ENCODE data around the gene BORCS5.
A peak's percentile ranks its signal among the peaks of the same experiment; 100 is the strongest.

Gene BORCS5

DNA sequence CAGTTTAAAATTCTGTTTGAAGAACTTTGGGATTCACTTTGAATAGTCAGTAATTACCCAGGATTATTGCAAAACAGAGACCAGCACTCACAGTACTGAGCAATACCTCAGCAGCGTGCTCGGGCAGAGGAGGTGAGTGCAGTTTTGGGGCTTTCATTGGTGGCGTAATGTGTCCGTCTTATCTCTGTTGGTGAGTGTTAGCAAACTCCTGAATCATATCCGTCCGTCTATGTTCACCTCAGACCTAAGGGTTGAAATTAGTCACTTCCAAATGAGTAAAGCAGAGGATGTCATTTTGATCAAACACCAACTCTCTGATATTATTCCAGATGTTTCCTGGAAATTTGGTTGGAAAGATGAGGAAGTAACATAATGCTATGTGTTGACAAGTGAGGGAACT, 82.8 kb downstream of the BORCS5 start:
- no peak for DNase-seq

DNA sequence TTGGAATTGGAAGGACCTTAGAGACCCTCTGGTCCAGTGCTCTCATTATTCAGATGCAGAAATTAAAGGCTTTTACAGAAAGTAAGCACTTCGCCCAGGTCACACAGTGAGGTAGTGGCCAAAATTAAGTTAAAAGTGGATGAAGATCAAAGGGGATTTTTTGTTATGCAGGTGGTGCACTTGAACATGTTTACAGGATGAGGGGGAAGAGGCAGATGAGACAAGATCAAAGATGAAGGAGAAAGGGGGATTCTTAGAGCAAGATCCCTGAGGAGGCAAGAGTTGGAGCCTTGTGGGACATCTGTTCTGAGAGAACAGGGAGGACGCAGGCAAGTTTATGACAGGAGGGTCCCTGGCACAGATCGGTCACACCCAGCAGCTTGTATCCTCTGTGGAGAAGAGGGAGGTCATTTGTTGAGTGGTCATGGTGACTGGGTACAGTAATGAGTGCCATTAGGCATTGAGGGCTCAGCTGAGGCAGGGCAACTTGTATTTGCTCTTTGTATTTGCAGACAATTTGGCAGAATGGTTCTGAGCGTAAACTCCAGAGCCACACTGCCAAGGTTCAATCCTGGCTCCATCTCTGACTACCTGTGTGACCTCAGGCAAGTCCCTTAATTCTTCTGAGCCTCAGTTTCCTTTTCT, 84.0 kb downstream of the BORCS5 start:
- DNase-seq = peak; percentile 82

DNA sequence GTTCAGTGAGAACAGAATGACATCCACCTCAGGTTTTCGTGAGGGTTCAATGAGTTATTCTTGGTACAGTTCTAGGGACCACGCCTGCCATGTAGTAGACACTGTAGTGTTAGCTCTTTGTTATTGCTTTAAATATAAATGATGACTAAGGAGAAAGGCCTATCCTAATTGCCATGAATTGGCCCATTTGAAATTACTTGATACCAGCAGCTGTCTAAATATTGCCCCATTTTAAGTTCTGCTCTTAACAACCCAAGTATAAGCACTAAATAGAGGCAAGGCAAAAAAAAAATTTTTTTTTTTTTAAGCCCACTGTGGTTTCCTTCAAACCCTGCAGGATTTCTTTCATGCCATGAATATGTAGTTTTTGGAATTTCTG, 84.5 kb downstream of the BORCS5 start:
- no peak for DNase-seq

DNA sequence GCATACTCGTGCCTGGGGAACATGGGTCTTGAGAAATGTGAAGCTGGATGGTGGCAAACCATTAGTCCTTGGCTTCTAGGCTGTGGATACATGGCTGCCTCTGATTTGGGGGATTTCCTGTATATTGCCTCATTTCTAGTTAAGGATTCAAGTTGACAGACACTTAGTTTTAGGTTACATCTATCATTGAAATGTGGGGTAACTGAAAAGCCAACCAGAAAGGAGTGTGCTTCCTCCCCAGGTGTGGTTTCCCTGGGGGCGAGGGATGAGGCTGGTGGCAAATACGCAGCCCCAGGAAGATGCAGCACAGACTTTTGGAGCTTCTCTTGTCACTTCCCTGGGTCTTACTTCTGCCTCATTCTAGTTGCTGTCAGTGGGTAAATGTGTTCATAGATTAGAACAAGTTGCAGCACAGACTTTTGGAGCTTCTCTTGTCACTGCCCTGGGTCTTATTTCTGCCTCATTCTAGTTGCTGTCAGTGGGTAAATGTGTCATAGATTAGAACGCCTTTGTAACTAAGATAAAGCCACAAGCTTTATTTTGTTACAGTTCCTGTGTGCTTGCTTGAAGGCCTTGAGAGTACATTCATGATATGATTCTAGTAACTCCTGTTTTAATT, 85.1 kb downstream of the BORCS5 start:
- no peak for DNase-seq

DNA sequence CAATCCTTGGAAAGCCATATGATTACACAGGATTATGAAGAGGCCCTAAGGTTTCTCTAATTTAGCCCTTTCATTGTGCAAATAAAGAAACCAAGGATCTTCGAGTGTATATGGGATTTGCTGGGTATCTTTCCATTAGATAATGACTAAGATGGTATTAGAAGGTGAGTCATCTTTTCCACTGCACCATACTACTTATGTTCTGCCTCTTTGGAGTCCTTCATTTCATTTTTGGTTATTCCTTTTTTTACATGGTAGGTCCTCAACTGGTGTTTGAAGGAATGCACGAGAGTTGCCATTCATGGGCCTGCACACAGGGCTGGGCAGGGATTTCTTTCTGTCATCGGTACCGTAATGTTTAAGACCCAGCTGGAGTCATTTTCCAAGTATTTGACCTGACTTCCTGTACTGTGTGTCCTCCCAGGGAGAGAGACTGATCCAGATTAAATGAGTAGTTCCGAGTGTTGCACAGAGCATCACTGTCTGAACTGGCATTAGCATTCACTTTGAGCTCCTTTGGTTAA, 85.7 kb downstream of the BORCS5 start:
- DNase-seq = no peak

DNA sequence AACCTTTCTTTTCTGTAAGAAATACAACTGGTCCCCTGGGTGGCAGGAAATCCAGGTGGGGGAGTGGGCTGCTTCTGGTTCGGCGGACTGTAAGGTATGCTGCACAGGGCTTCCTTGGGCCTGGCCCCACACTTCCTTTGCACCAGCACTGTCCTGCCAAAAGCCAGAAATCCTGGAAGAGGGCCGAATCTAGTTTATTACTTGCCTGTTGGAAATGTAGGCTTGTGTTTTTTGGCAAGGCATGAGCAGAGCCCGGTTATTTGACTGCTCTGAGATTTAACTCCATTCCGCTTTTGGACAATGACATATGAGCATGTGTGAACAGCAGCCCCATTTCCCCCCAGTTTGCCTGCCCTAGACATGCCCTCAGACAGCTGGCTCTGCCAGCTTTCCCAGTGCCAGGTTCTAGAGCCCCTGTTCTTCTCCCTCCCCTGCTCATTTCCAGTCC, 86.6 kb downstream of the BORCS5 start:
- no peak for DNase-seq

DNA sequence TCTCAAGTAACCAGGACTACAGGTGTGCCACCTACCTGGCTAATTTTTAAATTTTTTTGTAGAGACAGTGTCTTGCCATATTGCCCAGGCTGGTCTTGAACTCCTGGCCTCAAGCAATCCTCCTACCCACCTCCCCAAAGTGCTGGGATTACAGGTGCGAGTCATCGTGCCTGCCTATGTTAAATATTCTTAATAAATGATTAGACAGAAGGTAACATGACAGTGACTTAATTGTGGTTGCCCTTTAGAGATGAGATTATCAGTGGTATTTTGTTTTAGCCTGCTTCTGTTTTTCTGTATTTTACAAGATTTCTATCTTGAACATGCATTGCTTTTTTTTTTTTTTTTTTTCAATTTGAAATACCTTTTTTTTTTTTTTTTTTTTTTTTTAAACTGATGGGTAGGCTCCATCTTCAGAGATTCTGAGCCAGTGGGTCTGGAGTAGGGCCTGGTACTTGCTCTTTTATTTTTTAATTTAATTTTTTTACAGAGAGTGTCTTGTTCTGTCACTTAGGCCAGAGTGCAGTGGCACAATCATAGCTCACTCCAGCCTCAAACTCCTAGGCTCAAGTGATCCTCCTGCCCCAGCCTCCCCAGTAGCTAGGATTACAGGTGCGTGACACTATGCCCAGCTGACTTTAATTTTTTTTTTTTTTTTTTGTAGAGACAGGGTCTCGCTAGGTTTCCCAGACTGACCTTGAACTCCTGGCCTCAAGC, 88.4 kb downstream of the BORCS5 start:
- DNase-seq = no peak

DNA sequence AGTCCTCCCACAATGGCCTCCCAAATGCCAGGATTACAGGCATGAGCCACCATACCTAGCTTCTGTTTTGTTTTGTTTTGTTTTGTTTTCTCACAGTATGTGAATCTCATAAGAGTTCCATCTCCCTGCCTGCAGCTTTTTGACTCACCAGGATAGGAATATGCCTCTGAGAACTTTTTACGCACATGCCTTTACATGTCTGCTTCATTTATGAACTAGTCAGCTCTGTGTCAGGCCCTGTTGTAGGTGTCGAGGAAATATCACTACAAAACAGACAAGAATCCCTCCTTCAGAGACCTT, 89.0 kb downstream of the BORCS5 start:
- DNase-seq = no peak

DNA sequence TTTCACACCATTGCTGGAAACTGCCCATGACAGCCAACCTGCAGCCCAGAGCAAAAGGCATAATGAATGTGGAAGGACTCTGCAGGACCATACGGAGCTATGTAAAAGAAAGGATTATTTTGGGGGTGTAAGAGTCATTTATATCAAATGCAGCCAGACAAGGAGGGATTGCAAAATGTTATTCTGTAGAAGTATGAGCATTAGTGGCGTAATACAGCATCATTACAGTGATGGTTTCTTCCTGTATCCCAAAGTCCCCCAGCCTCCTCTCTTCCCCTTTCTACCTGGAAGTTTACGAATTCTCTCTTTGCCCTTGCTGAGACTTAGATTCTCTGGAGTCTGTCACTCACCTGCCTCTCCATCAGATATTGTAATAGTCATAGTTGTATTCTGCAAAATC, 89.9 kb downstream of the BORCS5 start:
- DNase-seq = no peak

DNA sequence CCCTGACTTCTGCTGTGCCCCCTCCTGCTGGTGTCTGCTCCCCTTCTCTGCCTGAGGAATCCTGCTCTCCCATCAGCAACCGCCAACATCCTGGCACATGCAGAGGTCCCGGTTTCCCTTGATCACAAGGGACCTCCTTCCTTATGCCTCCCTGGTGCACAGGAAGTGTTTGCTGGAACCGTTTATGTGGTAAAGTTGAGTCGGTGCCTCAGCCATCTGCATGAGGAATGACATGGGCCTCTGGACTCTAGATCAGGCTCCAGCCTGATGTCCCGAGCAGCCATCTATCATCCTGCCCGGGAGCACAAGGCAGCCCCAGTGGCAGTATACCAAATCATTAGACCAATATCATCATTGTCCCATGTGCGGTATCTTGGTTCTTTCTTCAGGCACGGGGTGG, 90.4 kb downstream of the BORCS5 start:
- no peak for DNase-seq

DNA sequence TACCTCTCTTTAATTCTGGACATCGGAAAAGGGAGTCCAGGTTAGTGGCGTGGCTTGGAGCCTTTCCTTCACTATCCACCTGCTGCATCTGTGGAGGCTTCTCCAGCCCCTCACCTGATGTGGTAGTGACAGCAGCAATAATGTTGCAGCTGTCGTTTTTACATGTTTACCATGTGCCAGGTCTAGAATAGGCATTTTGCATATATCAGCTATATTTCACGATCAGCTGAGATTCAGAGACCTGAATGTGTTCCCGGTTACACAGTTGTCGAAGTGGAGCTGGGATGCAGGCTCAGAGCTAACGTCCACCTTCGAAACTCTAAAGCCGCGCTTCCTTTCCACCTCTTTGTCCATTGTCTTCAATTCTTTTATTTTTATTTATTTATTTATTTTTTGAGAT, 91.0 kb downstream of the BORCS5 start:
- no peak for DNase-seq

DNA sequence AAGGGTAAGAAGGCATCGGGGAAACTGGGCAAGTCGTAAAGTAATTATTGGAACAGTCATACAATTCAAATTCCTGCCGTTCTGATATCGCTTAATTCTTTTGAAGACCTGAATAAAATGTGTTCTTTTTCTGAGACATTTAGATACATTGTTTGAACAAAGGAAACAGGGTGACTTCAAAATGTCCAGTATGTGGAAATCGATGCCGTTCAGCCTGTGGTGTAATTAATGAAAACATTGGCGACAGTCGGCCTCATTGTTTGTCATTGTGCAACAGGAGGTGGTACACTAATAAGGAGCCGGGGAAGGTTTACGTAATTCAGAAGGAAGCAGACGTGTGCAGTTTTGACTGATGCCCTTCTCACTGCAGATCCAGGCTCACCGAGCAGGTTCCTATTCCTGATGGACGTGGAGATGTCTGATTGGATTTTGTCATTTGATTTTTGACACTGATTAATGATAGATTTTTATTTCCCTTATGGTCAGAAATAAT, 92.7 kb downstream of the BORCS5 start:
- DNase-seq = peak; percentile 62

DNA sequence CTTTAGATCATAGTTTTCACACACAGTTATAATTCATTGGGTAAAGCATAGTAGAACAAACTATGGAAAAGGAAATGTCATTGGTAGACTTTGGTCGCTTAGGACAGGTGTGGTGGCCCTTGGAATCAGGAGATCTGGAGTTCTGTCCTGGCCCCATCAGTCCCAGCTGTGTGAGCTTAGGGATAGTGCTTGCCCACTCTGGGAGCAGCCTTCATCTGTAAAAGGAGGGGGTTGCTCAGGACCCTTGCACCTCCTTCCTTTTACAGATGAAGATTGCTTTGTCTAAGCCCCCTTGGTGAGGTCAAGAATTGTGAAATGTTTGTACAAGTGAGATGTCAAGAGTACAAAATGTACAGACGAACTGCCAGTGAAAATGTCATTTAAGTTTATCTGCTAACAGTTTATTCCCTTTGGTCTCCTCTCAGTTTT, 93.2 kb downstream of the BORCS5 start:
- DNase-seq = no peak

DNA sequence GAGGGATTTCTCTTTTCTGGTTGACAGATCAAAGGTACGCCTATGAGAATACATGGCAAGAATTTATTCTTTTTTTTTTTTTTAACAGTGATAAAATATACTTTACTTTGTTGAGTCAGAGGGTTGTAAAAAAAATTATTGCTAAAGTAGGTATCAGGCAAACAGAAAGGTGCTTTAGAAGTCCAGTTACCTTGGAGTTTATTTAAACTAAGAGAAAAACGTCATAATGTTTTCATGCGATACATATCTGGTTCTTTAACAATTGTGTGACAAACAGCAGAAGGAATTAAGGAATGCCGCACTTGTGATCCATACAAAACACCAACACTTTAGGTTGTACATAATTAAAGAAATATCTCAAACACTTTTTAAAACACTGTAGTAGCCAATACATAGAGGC, 94.2 kb downstream of the BORCS5 start:
- DNase-seq = no peak

DNA sequence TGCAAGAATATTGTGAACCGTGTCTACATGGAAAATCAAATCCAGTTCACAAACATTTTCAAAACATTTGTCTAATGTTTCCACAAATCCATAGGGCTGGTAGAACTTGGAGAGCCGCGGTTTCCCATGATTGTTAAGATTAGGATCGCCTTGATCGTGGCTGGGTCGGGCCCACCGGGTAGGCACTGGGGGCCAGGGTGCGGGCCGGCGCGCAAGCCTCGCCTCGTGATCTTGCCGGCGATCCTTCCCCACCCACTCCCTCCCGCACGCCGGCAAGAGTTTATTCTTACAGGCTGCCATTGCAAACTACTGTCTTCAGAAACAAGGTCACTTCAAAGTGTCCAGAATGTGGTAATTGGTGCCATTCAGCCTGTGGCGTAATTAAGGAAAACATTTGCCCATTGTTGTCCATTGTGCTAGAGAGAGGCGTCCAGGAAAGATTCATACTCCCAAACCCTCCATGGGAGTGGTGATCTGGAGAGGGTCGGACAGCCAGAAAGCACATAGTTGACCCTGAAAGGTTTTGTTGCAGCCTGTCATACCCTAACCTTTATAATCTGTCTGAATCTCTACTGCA, 95.5 kb downstream of the BORCS5 start:
- no peak for DNase-seq

DNA sequence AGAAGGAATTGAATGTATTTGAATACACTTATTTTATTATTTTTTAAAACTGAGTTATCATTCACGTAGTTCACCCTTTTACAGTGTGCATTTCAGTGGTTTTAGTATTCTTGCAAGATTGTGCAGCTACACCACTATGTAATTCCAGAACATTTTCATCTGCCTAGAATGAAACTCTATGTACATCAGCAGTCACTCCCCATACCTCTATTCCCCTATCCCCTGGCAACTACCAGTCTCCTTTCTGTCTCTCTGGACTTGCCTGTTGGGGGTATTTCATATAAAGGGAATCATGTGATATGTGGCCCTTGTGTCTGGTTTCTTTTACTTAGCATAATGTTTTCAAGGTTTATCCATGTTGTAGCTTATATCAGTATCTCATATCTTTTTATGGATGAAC, 96.8 kb downstream of the BORCS5 start:
- DNase-seq = no peak

DNA sequence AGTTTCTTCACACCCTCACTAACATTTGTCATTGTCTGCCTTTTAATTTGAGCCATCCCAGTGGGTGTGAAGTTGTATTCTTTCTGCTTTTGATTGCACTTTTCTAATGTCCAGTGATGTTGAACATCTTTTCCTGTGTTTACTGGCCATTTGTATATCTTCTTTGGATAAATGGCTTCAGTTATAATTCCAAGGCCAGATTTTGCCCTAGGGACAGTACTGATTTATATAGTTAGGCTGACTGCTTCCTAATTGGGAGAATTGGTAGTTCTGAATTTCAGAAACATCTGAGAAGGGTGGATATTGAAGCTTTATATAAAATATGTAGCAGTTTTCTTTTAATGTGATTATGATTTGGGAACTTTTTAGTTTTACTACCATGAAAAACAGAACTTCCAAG, 97.4 kb downstream of the BORCS5 start:
- DNase-seq = no peak

DNA sequence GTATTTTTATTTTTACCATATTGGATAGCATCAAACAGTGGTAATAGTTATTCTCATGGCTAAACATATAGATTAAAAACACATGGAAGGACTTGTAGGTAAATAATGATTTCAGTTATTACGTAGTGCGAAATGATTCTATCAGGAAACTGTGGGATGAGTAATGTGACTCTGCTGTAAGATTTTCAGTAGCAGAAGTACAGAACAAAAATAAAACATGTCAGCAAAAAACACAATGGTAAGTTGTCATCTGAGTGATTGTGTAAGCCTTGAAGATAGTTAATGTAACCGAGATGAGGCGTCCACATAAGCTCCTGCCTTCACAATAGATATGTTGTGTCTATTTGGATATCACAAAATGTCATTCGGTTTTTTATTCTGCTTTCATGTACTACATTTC, 99.8 kb downstream of the BORCS5 start:
- DNase-seq = no peak

DNA sequence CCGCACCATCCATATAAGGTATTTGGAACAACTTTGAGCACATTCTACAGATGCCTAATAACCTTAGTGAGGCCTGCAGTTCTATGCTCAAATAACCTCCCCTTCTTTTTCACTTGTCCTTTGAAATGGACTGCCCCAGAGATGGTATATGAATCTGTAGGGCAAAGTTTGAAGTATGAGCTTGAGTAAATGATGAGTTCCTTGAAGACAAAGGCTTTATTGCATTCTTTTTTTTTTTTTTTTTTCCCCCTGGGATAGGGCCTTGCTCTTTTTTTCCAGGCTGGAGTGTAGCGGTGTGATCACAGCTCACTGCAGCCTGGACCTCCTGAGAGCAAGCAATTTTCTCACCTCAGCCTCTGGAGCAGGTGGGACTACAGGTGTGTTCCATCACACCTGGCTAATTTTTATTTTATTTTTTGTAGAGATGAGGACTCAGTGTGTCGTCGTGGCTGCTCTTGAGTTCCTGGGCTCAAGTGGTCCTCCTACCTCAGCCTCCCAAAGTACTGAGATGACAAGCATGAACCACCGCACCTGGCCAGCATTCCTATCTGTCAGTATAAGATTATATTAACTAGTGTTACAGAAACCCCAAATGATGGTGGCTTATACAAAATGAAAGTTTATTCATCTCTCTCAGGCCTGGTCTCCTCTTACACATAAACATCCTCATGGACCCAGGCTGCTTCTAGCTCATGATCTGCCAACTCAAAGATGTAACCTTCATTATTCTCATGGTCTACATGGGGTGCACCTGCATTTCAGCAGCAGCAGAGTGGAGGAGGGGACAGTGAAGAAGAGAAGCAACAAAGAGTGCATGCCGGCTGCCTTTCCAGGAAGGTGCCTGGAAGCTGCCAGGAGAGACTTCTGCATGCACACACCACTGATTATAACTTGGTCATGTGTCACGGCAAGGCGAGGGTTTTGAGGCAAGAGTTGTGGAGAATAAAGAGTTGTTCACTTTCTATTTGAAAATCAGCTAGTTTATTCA, 104.4 kb downstream of the BORCS5 start:
- DNase-seq = no peak

DNA sequence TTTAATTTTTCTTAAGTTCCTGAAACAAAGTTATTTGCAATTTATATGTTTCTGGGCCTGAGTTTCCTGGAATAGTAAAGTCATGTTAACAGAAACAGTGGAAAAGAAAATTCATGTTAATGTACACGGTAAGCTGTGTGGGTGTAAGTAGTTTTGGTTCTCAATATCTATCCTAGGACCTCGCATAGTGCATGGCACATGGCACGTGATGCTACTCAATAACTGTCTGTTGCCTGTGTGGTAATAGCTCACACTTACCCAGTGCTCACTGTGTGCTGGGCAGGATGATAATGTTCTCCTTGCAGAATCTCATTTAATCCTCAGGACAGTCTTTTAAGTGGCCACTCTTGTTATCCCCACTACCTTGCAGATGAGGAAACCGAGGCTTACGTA, 105.0 kb downstream of the BORCS5 start:
- DNase-seq = no peak

DNA sequence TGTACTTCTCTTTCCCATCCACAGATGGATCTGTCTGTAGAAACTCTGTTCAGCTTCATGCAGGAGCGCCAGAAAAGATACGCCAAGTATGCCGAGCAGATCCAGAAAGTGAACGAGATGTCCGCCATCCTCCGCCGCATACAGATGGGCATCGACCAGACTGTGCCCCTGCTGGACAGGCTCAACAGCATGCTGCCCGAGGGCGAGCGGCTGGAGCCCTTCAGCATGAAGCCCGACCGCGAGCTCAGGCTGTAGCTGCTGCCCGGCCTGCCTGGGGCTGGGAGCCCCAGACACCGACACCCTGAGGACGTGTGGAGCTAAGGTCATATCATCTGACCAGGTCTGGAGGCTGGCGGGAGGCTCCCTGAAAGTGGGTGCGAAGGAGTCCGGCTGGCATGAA, 108.6 kb downstream of the BORCS5 start:
- no peak for DNase-seq

DNA sequence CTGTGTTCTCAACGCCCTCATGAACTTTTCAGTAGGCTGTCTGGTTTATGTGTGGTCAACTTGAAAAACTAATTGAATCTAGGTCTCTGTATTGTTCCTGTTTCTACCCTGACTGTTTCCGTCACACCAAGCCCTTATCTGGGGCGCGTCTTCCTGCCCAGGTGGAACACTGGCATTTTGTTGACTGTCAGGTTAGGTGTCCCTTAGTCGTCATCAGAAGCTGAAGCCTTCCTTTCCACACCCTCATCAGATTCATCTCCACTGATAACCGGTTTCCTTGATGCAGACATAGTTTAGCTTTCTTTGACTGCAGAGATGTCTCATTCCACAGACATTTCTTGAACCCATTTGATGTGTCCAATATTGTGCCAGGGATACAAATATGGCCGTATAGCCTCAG, 109.3 kb downstream of the BORCS5 start:
- no peak for DNase-seq

DNA sequence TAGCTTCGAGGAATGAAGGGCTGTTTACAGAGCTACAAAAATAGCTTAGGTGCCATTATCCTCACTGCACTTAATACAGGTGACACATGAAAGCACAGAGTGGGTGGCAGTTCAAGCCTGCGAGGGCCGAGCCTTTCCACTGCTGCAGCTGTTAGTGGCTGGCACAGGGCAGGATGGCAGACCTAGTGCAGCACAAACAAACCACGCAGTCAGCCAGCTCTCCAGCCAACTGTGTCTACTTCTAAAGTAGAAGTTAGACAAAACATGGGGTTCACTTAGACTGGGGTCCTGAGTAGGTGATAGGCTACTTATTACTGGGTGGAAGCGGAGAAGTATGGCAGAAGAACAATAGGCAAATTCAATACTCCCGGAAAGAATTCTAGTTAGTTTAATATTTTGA, 110.4 kb downstream of the BORCS5 start:
- DNase-seq = no peak
